ENCODE data around the gene ANKIB1.

DNA sequence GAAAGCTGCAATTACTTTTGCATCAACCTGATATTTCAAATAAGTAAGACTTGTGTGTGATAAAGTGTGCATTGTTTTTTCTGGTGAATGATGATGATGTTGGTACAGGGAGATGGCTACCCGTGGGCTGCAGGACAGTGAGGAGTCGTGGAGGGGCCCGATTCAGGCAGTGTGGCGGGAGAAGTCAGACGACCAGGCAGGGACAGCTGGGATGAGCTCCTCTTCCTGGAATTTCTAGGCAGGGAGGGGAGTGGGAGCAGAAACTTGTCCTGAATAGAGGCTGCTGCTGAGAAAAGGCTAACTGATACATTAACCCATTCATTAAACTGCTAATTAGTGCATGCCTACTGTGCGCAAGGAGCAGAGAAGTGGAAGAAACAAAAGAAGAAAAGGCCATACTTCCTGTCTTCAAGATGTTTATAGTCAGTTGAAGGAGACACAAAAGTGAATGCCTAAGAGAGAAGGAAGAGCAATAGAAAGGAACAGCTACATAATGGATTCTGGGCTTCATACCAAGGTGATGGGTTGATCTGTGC, 192.2 kb downstream of the ANKIB1 start:
- TF ChIP-seq SUZ12 (IDR thresholded peaks at IDR 0.05) (no peak), SP1 (IDR thresholded peaks at IDR 0.05) (no peak), ELF4 (IDR thresholded peaks at IDR 0.05) (no peak), BHLHE40 (IDR thresholded peaks at IDR 0.05; ENCODE audit: borderline replicate concordance) (no peak), FOXA1 (IDR thresholded peaks at IDR 0.05) (no peak), FOXK2 (IDR thresholded peaks at IDR 0.05) (no peak), ZNF384 (IDR thresholded peaks at IDR 0.05) (no peak), TARDBP (IDR thresholded peaks at IDR 0.05) (no peak)
- TF ChIP-seq, protein P1, sequence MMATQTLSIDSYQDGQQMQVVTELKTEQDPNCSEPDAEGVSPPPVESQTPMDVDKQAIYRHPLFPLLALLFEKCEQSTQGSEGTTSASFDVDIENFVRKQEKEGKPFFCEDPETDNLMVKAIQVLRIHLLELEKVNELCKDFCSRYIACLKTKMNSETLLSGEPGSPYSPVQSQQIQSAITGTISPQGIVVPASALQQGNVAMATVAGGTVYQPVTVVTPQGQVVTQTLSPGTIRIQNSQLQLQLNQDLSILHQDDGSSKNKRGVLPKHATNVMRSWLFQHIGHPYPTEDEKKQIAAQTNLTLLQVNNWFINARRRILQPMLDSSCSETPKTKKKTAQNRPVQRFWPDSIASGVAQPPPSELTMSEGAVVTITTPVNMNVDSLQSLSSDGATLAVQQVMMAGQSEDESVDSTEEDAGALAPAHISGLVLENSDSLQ (IDR thresholded peaks at IDR 0.05) = no peak

All from HEK293T (cell line).